A673 (cell line): ENCODE measurements around the gene POLN. TPM values are rescaled to one million over a fixed set of nuclear protein-coding genes. Genes with fewer than 3 reads are reported as not detected.

Source experiments
- BruUV-seq: library from RNA; stranded (reverse); fragments of 400-500 nt; replicated peaks from 2 replicates; lab custom pipeline; 2021; lab: Mats Ljungman, UMichigan
- CTCF ChIA-PET: fragments of 300-600 bp; sonication (Branson Sonifier 250); formaldehyde crosslinking; loops from one replicate; lab custom pipeline; 2022; ENCODE audit warnings: antibody characterized with exemption; lab: Charles Lee
- POLR2A ChIA-PET: fragments of 300-600 bp; sonication (Branson Sonifier 250); formaldehyde crosslinking; loops from one replicate; lab custom pipeline; 2022; ENCODE audit warnings: antibody characterized with exemption; ENCODE audit not compliant: low non-redundant PET; lab: Charles Lee
- DNase-seq: peaks from one replicate; pipeline ENCODE4 v3.0.0-alpha.2; 2015; ENCODE audit warnings: low spot score
- H3K27ac ChIP-seq: fragments of 200-600 bp; sonication (generic); 2 replicates; pipeline ENCODE4 v1.5.1; 2016; ENCODE audit warnings: mixed run types, low read depth, mild to moderate bottlenecking, mixed read lengths, antibody characterized with exemption, low read length; ENCODE audit not compliant: poor library complexity, severe bottlenecking
- H3K27me3 ChIP-seq: fragments of 200-600 bp; sonication (generic); replicated peaks from 2 replicates; pipeline ENCODE4 v1.6.1; 2017; ENCODE audit warnings: mixed run types, low read depth, mild to moderate bottlenecking, mixed read lengths, antibody characterized with exemption, low read length; ENCODE audit not compliant: insufficient read depth, poor library complexity
- H3K36me3 ChIP-seq: fragments of 200-600 bp; sonication (generic); 2 replicates; pipeline ENCODE4 v1.6.1; 2016; ENCODE audit warnings: mixed run types, mild to moderate bottlenecking, mixed read lengths, antibody characterized with exemption, low read length; ENCODE audit not compliant: insufficient read depth, poor library complexity, severe bottlenecking
- H3K4me1 ChIP-seq: fragments of 200-600 bp; sonication (generic); 2 replicates; pipeline ENCODE4 v1.6.1; 2017; ENCODE audit warnings: mixed run types, mild to moderate bottlenecking, mixed read lengths, antibody characterized with exemption, low read length; ENCODE audit not compliant: insufficient read depth, poor library complexity, severe bottlenecking
- H3K4me3 ChIP-seq: fragments of 200-600 bp; sonication (generic); 2 replicates; pipeline ENCODE4 v1.5.1; 2016; ENCODE audit warnings: low read depth, mixed run types, mild to moderate bottlenecking, mixed read lengths, low read length; ENCODE audit not compliant: poor library complexity, severe bottlenecking
- H3K9me3 ChIP-seq: fragments of 200-600 bp; sonication (generic); 2 replicates; pipeline ENCODE4 v1.6.1; 2016; ENCODE audit warnings: mixed run types, low read depth, mild to moderate bottlenecking, mixed read lengths, antibody characterized with exemption, low read length; ENCODE audit not compliant: poor library complexity, severe bottlenecking
- EZH2 ChIP-seq: fragments of 200-600 bp; sonication (generic); IDR thresholded peaks from 2 replicates; pipeline ENCODE4 v1.6.1; 2017; ENCODE audit warnings: borderline replicate concordance, low read depth, mild to moderate bottlenecking, mixed read lengths, antibody characterized with exemption, low read length; ENCODE audit not compliant: poor library complexity, severe bottlenecking
- intact Hi-C: fragments of 100-400 bp; cut with micrococcal nuclease; formaldehyde crosslinking; loops from one replicate; pipeline ENCODE4 v1.10.0; 2022; ENCODE audit not compliant: unreplicated experiment
- total RNA-seq: library from RNA; stranded (reverse); gene quantifications from 2 replicates; pipeline ENCODE4 v1.2.3, GENCODE V29; 2021
- TF ChIP-seq, protein P1 (sequence below): fragments of 300-800, 200-600 bp; sonication (generic); conservative IDR thresholded peaks from 2 replicates; pipeline ENCODE4 v1.5.1; 2017; ENCODE audit warnings: low read depth, mild to moderate bottlenecking, antibody characterized with exemption, low read length, moderate library complexity, mixed read lengths

POLN gene
- total RNA-seq, 1 experiment from 2014 or later = 4.0 TPM

DNA sequence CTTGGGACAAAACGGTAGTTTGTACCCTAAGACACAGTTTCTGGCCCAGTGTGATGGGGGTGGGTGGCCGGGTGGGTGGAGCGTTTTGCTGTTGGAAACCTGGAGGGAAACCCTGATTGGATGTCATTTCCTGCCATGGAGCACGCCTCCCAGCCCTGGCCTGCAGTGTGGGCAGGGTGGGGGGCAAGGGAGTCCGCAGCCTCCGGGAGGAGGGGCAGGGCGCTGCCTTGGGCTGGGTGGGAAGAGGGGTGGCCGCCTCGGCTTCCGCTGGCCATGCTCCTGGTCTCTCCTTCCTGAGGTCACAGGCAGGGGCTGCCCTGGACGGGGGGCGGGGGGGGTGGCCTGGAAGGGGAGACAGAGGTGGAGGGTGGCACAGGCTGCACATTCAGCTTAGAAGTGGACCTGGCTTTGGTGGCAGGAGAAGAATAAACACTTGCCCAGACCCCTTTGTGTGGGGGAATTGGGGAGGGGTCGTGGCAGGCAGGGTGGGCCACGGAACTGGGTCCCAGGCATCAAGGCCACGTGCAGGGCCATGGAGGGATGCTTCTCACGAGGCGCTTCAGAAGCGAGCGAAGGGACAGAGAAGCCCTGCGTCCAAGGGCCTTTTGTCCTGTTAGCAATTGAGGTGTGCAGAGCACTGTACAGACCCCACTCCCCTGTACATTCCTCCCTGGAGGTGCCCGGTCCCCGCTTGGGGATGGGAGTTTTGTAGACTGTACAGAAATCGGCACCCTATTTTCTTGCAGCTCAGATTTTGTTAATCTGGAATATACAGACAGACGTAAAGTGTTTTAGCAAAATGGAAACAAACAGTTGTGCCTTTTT is 176.6 kb downstream of the POLN start:
- CTCF ChIA-PET = no interaction called here
- Histone ChIP-seq H3K27ac (no peak overlapping the region), H3K4me1 (no peaks in the 10 kb centered on the region), H3K4me3 (no peak overlapping the region), H3K36me3 (no peaks in the 10 kb centered on the region), H3K27me3 (no peaks in the 10 kb centered on the region), H3K9me3 (no peaks in the 10 kb centered on the region)
- DNase-seq = no peak
- no peak for TF ChIP-seq EZH2
- TF ChIP-seq, protein P1, sequence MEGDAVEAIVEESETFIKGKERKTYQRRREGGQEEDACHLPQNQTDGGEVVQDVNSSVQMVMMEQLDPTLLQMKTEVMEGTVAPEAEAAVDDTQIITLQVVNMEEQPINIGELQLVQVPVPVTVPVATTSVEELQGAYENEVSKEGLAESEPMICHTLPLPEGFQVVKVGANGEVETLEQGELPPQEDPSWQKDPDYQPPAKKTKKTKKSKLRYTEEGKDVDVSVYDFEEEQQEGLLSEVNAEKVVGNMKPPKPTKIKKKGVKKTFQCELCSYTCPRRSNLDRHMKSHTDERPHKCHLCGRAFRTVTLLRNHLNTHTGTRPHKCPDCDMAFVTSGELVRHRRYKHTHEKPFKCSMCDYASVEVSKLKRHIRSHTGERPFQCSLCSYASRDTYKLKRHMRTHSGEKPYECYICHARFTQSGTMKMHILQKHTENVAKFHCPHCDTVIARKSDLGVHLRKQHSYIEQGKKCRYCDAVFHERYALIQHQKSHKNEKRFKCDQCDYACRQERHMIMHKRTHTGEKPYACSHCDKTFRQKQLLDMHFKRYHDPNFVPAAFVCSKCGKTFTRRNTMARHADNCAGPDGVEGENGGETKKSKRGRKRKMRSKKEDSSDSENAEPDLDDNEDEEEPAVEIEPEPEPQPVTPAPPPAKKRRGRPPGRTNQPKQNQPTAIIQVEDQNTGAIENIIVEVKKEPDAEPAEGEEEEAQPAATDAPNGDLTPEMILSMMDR = no peak
- POLR2A ChIA-PET = no interaction called here
- intact Hi-C loops = no loop called here
- BruUV-seq = no TSS peak

DNA sequence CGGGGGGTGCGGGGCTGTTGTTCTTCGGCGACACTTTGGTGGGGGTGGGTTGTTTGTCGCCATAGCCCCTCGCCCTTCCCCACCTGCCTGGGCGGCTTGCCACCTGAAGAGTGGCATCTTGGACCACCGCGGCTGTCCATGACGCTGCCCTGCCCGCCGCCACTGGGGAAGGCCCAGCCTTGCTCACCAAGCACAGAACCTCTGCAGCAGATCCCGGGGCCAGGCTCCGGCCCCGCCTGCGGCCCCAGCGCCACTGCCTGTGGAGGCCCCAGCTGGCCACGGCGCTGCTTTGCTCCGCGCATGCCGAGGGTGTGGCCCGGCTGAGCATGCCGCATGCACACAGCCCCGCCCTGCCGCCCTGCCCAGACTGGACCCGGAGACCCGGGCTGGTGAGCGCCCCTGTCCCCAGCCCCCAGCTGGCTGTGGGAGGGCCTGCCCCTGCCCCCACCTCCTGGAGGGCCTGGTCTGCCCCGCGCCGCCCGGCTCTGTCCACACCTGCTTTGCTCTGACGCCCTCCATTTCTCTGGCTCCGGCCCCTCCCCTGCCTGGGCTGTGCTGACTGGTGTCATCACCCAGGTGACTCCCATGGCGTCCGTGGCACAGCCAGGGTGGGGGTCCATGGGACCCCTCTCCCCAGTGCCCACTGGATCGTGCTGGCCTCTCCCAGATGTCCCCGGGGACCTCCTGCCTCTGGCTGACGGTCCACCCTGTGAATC is 177.5 kb downstream of the POLN start:
- Histone ChIP-seq H3K9me3 (no peaks in the 10 kb centered on the region), H3K27me3 (no peaks in the 10 kb centered on the region), H3K27ac (no peak overlapping the region), H3K4me3 (no peak overlapping the region), H3K36me3 (no peaks in the 10 kb centered on the region), H3K4me1 (no peaks in the 10 kb centered on the region)
- no TSS peak for BruUV-seq
- no peak for DNase-seq
- intact Hi-C loops = no loop called here
- ChIA-PET POLR2A (no interaction called here), CTCF (no interaction called here)
- TF ChIP-seq, protein P1 = no peak
- TF ChIP-seq EZH2 = no peak

DNA sequence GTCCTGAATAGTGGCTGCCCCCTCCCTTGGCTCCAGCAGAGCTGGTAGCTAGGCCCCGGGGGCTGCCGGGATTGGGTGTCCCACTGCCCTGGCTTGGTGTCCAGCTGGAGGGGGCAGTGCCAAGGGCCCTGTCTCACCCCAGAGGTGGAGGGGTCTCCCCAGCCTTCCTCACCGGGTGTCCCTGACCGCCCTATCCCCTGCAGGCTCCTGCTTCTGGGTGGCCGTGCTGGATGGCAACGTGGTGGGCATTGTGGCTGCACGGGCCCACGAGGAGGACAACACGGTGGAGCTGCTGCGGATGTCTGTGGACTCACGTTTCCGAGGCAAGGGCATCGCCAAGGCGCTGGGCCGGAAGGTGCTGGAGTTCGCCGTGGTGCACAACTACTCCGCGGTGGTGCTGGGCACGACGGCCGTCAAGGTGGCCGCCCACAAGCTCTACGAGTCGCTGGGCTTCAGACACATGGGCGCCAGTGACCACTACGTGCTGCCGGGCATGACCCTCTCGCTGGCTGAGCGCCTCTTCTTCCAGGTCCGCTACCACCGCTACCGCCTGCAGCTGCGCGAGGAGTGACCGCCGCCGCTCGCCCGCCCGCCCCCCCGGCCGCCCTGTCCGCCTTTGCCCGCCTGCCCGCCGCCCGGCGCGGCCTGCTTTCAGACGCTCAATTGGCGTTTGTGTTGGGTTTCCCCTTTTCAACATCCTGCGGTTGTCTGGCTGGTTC is 178.2 kb downstream of the POLN start:
- Histone ChIP-seq H3K4me1 (no peaks in the 10 kb centered on the region), H3K27me3 (no peaks in the 10 kb centered on the region), H3K36me3 (no peaks in the 10 kb centered on the region), H3K4me3 (no peak overlapping the region), H3K9me3 (no peaks in the 10 kb centered on the region), H3K27ac (no peak overlapping the region)
- ChIA-PET POLR2A (no interaction called here), CTCF (no interaction called here)
- intact Hi-C loops = no loop called here
- DNase-seq = no peak
- TF ChIP-seq EZH2 = no peak
- TF ChIP-seq, protein P1 = no peak
- BruUV-seq = no TSS peak
